Panc1 (cell line): ENCODE results near the gene MAP3K1.

Experiments used
- CTCF ChIP-seq: fragments of 450-650 bp; IDR thresholded peaks from 2 replicates; pipeline ENCODE4 v1.5.1; 2017; ENCODE audit warnings: mild to moderate bottlenecking
- SIN3A ChIP-seq: IDR thresholded peaks from 2 replicates; pipeline ENCODE4 v1.6.1; 2012; ENCODE audit warnings: low read depth, mild to moderate bottlenecking, low read length, moderate library complexity, borderline replicate concordance; ENCODE audit not compliant: insufficient read depth

GRCh38 chr5:56941981-56942380 is 126.6 kb downstream of the MAP3K1 start:
- TF ChIP-seq SIN3A (no peak), CTCF (no peak)
